Measurements from ENCODE around the gene TNS4. TPM values are rescaled to one million over a fixed set of nuclear protein-coding genes. Genes with fewer than 3 reads are reported as not detected.

The TNS4 gene
- total RNA-seq, 2 donors from 2014 or later = not detected

GRCh38 chr17:40452921-40453378, 48.5 kb downstream of the TNS4 start:
- intact Hi-C loops (cut with DNase I) = no loop called here
- DNase-seq (no peak), ATAC-seq (no peak)

- intact Hi-C loops (cut with DNase I) = no loop called here
- ATAC-seq = peak; percentile 36 to 59
Observed at GRCh38 chr17:40452216-40452787, 49.1 kb downstream of the TNS4 start.

GRCh38 chr17:40451420-40451819, 50.0 kb downstream of the TNS4 start:
- peak; percentile 64 to 77 for ATAC-seq
- peak; percentile 87 for DNase-seq
- intact Hi-C loops (cut with DNase I) = no loop called here

More at GRCh38 chr17:40452216-40452787, 49.1 kb downstream of the TNS4 start:
- DNase-seq = no peak

- ATAC-seq (no peak), DNase-seq (no peak)
- intact Hi-C loops (cut with DNase I) = no loop called here
Observed at GRCh38 chr17:40450175-40450574, 51.2 kb downstream of the TNS4 start.

- ATAC-seq (peak in 1 of 2 donors; percentile 11), DNase-seq (no peak)
- intact Hi-C loops (cut with DNase I) = no loop called here
Observed at GRCh38 chr17:40448639-40449261, 52.7 kb downstream of the TNS4 start.

- ATAC-seq (peak in 1 of 2 donors; percentile 3), DNase-seq (peak; percentile 71)
- intact Hi-C loops (cut with DNase I) = no loop called here
Observed at GRCh38 chr17:40448213-40448638, 53.2 kb downstream of the TNS4 start.

GRCh38 chr17:40447806-40448205, 53.6 kb downstream of the TNS4 start:
- intact Hi-C loops (cut with DNase I) = no loop called here
- no peak for DNase-seq
- no peak for ATAC-seq

GRCh38 chr17:40447148-40447644, 54.2 kb downstream of the TNS4 start:
- DNase-seq (no peak), ATAC-seq (peak in 1 of 2 donors; percentile 12)
- intact Hi-C loops (cut with DNase I) = no loop called here

- no peak for ATAC-seq
- intact Hi-C loops (cut with DNase I) = no loop called here
- no peak for DNase-seq
Observed at GRCh38 chr17:40445751-40446468, 55.5 kb downstream of the TNS4 start.

GRCh38 chr17:40443988-40444899, 57.2 kb downstream of the TNS4 start:
- intact Hi-C loops (cut with DNase I) = loop anchor here (5.0 kb wide), 3 partner anchors 33 to 113 kb away; no protein-coding TSS in a partner anchor
- DNase-seq (no peak), ATAC-seq (no peak)

GRCh38 chr17:40443196-40443987, 58.0 kb downstream of the TNS4 start, which contains the start of gene IGFBP4:
Gene IGFBP4, plus strand, starts transcription at chr17:40443450. Its CDS starts 286 bp downstream, at chr17:40443736.
- DNase-seq (peak; percentile 89), ATAC-seq (peak; percentile 67 to 73)
- intact Hi-C loops (cut with DNase I) = loop anchor here (5.0 kb wide), 3 partner anchors 34 to 114 kb away; no protein-coding TSS in a partner anchor

GRCh38 chr17:40442392-40443195, 58.8 kb downstream of the TNS4 start:
- peak; percentile 76 for DNase-seq

GRCh38 chr17:40440166-40440565, 61.3 kb downstream of the TNS4 start:
- intact Hi-C loops (cut with DNase I) = loop anchor here (5.0 kb wide), 3 partner anchors 37 to 117 kb away; no protein-coding TSS in a partner anchor
- DNase-seq (no peak), ATAC-seq (no peak)

More at GRCh38 chr17:40442392-40443195, 58.8 kb downstream of the TNS4 start:
- peak; percentile 13 to 22 for ATAC-seq
- intact Hi-C loops (cut with DNase I) = loop anchor here (5.0 kb wide), 3 partner anchors 35 to 115 kb away; no protein-coding TSS in a partner anchor

- ATAC-seq = peak; percentile 18 to 62
- intact Hi-C loops (cut with DNase I) = no loop called here
- no peak for DNase-seq
Observed at GRCh38 chr17:40437095-40437732, 64.2 kb downstream of the TNS4 start.

- DNase-seq (no peak), ATAC-seq (no peak)
- intact Hi-C loops (cut with DNase I) = no loop called here
Observed at GRCh38 chr17:40436636-40437035, 64.8 kb downstream of the TNS4 start.

Data from left cardiac atrium (tissue), 4 donors.